ENCODE results near the gene PREPL.

The PREPL gene

GRCh38 chr2:44271296-44271695 is 90.0 kb downstream of the PREPL start:
- Histone ChIP-seq H3K27me3 (ENCODE audit: control insufficient read depth, insufficient read depth, low read length) (no peaks in the 10 kb centered on the region), H3K36me3 (ENCODE audit: insufficient read depth, low read length) (no peaks in the 10 kb centered on the region), H3K4me3 (ENCODE audit: low read length) (no peak overlapping the region), H3K9me3 (replicated peaks; ENCODE audit: low read length) (no peaks in the 10 kb centered on the region), H3K9ac (ENCODE audit: low read depth, low read length) (no peak overlapping the region), H3K4me2 (ENCODE audit: low read length) (no peak overlapping the region), H3K4me1 (ENCODE audit: control insufficient read depth, insufficient read depth, low read length) (peaks cover 25% of the 10 kb centered on the region)

GRCh38 chr2:44269831-44270230 is 91.5 kb downstream of the PREPL start:
- no peaks in the 10 kb centered on the region for H3K9me3 ChIP-seq (replicated peaks; ENCODE audit: low read length)
- H3K9ac ChIP-seq (ENCODE audit: low read depth, low read length): no peak overlapping the region
- peaks cover 16% of the 10 kb centered on the region for H3K4me1 ChIP-seq (ENCODE audit: control insufficient read depth, insufficient read depth, low read length)
- no peak overlapping the region for H3K4me3 ChIP-seq (ENCODE audit: low read length)
- no peaks in the 10 kb centered on the region for H3K36me3 ChIP-seq (ENCODE audit: insufficient read depth, low read length)
- H3K27me3 ChIP-seq (ENCODE audit: control insufficient read depth, insufficient read depth, low read length): no peaks in the 10 kb centered on the region
- no peak overlapping the region for H3K4me2 ChIP-seq (ENCODE audit: low read length)

- no peaks in the 10 kb centered on the region for H3K9me3 ChIP-seq (replicated peaks; ENCODE audit: low read length)
- H3K27me3 ChIP-seq (ENCODE audit: control insufficient read depth, insufficient read depth, low read length): no peaks in the 10 kb centered on the region
- H3K36me3 ChIP-seq (ENCODE audit: insufficient read depth, low read length): no peaks in the 10 kb centered on the region
- peak overlapping the region; percentile 63 for H3K4me2 ChIP-seq (ENCODE audit: low read length)
- peaks cover 16% of the 10 kb centered on the region for H3K4me1 ChIP-seq (ENCODE audit: control insufficient read depth, insufficient read depth, low read length)
- peak overlapping the region; percentile 40 for H3K9ac ChIP-seq (ENCODE audit: low read depth, low read length)
- peak overlapping the region; percentile 18 for H3K4me3 ChIP-seq (ENCODE audit: low read length)
Measured at GRCh38 chr2:44267796-44268648, 93.3 kb downstream of the PREPL start.
